ENCODE results near the gene CTIF. TPM values are rescaled to one million over a fixed set of nuclear protein-coding genes. Genes with fewer than 3 reads are reported as not detected.

Gene CTIF
- total RNA-seq, 1 donor from 2014 or later: 67.9 TPM

- H3K4me1 Mint-ChIP-seq: peaks cover 19% of the 10 kb centered on the region
- DNase-seq (ENCODE audit: low spot score in 2 of 2, unreplicated experiment in 2 of 2): peak in 1 of 2 experiments; percentile 36
- H3K27ac Mint-ChIP-seq: no peak overlapping the region
Observed at GRCh38 chr18:48803951-48804855, 265.4 kb downstream of the CTIF start.

GRCh38 chr18:48804856-48805610, 266.2 kb downstream of the CTIF start:
- peak in 1 of 2 experiments; percentile 24 for DNase-seq (ENCODE audit: low spot score in 2 of 2, unreplicated experiment in 2 of 2)
- H3K27ac Mint-ChIP-seq: peak overlapping the region; percentile 27
- H3K4me1 Mint-ChIP-seq: peaks cover 21% of the 10 kb centered on the region

More at GRCh38 chr18:48803951-48804855, 265.4 kb downstream of the CTIF start:
- Mint-ChIP-seq H3K4me3 (no peak overlapping the region), H3K36me3 (peaks cover 7% of the 10 kb centered on the region), H3K9me3 (no peaks in the 10 kb centered on the region), H3K27me3 (ENCODE audit: low read depth) (no peaks in the 10 kb centered on the region)
- no peak for TF ChIP-seq CTCF (IDR thresholded peaks at IDR 0.05; ENCODE audit: unreplicated experiment)

GRCh38 chr18:48805826-48806535, 267.1 kb downstream of the CTIF start:
- peak overlapping the region; percentile 83 for H3K27ac Mint-ChIP-seq
- TF ChIP-seq CTCF (IDR thresholded peaks at IDR 0.05; ENCODE audit: unreplicated experiment): no peak
- no peak overlapping the region for H3K4me3 Mint-ChIP-seq
- H3K4me1 Mint-ChIP-seq: peaks cover 21% of the 10 kb centered on the region
- peaks cover 4% of the 10 kb centered on the region for H3K36me3 Mint-ChIP-seq
- no peaks in the 10 kb centered on the region for H3K9me3 Mint-ChIP-seq
- no peaks in the 10 kb centered on the region for H3K27me3 Mint-ChIP-seq (ENCODE audit: low read depth)
- DNase-seq (ENCODE audit: low spot score in 2 of 2, unreplicated experiment in 2 of 2): peak in 1 of 2 experiments; percentile 17

More at GRCh38 chr18:48804856-48805610, 266.2 kb downstream of the CTIF start:
- Mint-ChIP-seq H3K36me3 (peaks cover 7% of the 10 kb centered on the region), H3K9me3 (no peaks in the 10 kb centered on the region), H3K27me3 (ENCODE audit: low read depth) (no peaks in the 10 kb centered on the region), H3K4me3 (no peak overlapping the region)
- no peak for TF ChIP-seq CTCF (IDR thresholded peaks at IDR 0.05; ENCODE audit: unreplicated experiment)

GRCh38 chr18:48806551-48807261, 267.9 kb downstream of the CTIF start:
- Mint-ChIP-seq H3K4me3 (no peak overlapping the region), H3K9me3 (no peaks in the 10 kb centered on the region), H3K27ac (peak overlapping the region; percentile 73), H3K4me1 (peaks cover 21% of the 10 kb centered on the region), H3K36me3 (peaks cover 2% of the 10 kb centered on the region), H3K27me3 (ENCODE audit: low read depth) (no peaks in the 10 kb centered on the region)
- DNase-seq (ENCODE audit: low spot score in 2 of 2, unreplicated experiment in 2 of 2): peak in 1 of 2 experiments; percentile 36
- no peak for TF ChIP-seq CTCF (IDR thresholded peaks at IDR 0.05; ENCODE audit: unreplicated experiment)

GRCh38 chr18:48808476-48808875, 269.6 kb downstream of the CTIF start:
- Mint-ChIP-seq H3K4me3 (no peak overlapping the region), H3K36me3 (peaks cover 2% of the 10 kb centered on the region), H3K9me3 (no peaks in the 10 kb centered on the region), H3K27ac (no peak overlapping the region), H3K4me1 (peaks cover 20% of the 10 kb centered on the region), H3K27me3 (ENCODE audit: low read depth) (no peaks in the 10 kb centered on the region)
- DNase-seq (ENCODE audit: low spot score in 2 of 2, unreplicated experiment in 2 of 2): no peak
- TF ChIP-seq CTCF (IDR thresholded peaks at IDR 0.05; ENCODE audit: unreplicated experiment): no peak

Measured in mesothelial cell of epicardium (in vitro differentiated cells).